ENCODE results near the gene HORMAD1. TPM values are rescaled to one million over a fixed set of nuclear protein-coding genes. Genes with fewer than 3 reads are reported as not detected.
"Not testable (repeated sequence)": the region's sequence is repeated elsewhere in the genome, so short reads cannot be mapped to it uniquely, and the experiment has no call there.

HORMAD1 gene
- total RNA-seq, 1 donor from 2014 or later, result not detected

GRCh38 chr1:150660584-150660983 lies 60.1 kb downstream of the HORMAD1 start:
- H3K36me3 Mint-ChIP-seq (ENCODE audit: low read depth), result peaks cover 6% of the 10 kb centered on the region
- H3K9me3 Mint-ChIP-seq, result no peaks in the 10 kb centered on the region
- H3K4me1 Mint-ChIP-seq, result no peaks in the 10 kb centered on the region
- H3K27me3 Mint-ChIP-seq (ENCODE audit: low read depth), result no peaks in the 10 kb centered on the region
- DNase-seq (ENCODE audit: low read depth, low spot score), result no peak
- no peak for TF ChIP-seq CTCF (conservative IDR thresholded peaks at IDR 0.05)
- H3K4me3 Mint-ChIP-seq, result no peak overlapping the region
- H3K27ac Mint-ChIP-seq (ENCODE audit: unreplicated experiment), result no peak overlapping the region

GRCh38 chr1:150657064-150657463 lies 63.6 kb downstream of the HORMAD1 start:
- not testable (repeated sequence) for H3K9me3 Mint-ChIP-seq; H3K36me3 Mint-ChIP-seq (ENCODE audit: low read depth); H3K4me1 Mint-ChIP-seq; H3K4me3 Mint-ChIP-seq; H3K27ac Mint-ChIP-seq (ENCODE audit: unreplicated experiment); DNase-seq (ENCODE audit: low read depth, low spot score); H3K27me3 Mint-ChIP-seq (ENCODE audit: low read depth)

- H3K27ac Mint-ChIP-seq (ENCODE audit: unreplicated experiment); DNase-seq (ENCODE audit: low read depth, low spot score); H3K9me3 Mint-ChIP-seq; H3K27me3 Mint-ChIP-seq (ENCODE audit: low read depth); H3K4me1 Mint-ChIP-seq; H3K4me3 Mint-ChIP-seq; H3K36me3 Mint-ChIP-seq (ENCODE audit: low read depth): not testable (repeated sequence)
Measured at GRCh38 chr1:150654635-150655034, 66.1 kb downstream of the HORMAD1 start.

- no peaks in the 10 kb centered on the region for H3K4me1 Mint-ChIP-seq
- no peaks in the 10 kb centered on the region for H3K36me3 Mint-ChIP-seq (ENCODE audit: low read depth)
- H3K27me3 Mint-ChIP-seq (ENCODE audit: low read depth), result no peaks in the 10 kb centered on the region
- no peak for DNase-seq (ENCODE audit: low read depth, low spot score)
- no peak for TF ChIP-seq CTCF (conservative IDR thresholded peaks at IDR 0.05)
- no peaks in the 10 kb centered on the region for H3K9me3 Mint-ChIP-seq
- no peak overlapping the region for H3K27ac Mint-ChIP-seq (ENCODE audit: unreplicated experiment)
- no peak overlapping the region for H3K4me3 Mint-ChIP-seq
Measured at GRCh38 chr1:150650193-150650592, 70.5 kb downstream of the HORMAD1 start.

GRCh38 chr1:150649441-150650075 lies 71.1 kb downstream of the HORMAD1 start:
- H3K9me3 Mint-ChIP-seq, result no peaks in the 10 kb centered on the region
- H3K27ac Mint-ChIP-seq (ENCODE audit: unreplicated experiment), result no peak overlapping the region
- no peaks in the 10 kb centered on the region for H3K27me3 Mint-ChIP-seq (ENCODE audit: low read depth)
- no peak for TF ChIP-seq CTCF (conservative IDR thresholded peaks at IDR 0.05)
- no peak overlapping the region for H3K4me3 Mint-ChIP-seq
- H3K4me1 Mint-ChIP-seq, result no peaks in the 10 kb centered on the region
- no peaks in the 10 kb centered on the region for H3K36me3 Mint-ChIP-seq (ENCODE audit: low read depth)
- no peak for DNase-seq (ENCODE audit: low read depth, low spot score)

Other genes starting within 250 kb of the HORMAD1 start
- gene TARS2, start 233.5 kb downstream of the HORMAD1 start, total RNA-seq, result 30.0 and 31.1 TPM in 2 replicates
- gene ECM1, start 212.8 kb downstream of the HORMAD1 start, total RNA-seq, result 5.3 and 5.5 TPM in 2 replicates
- 1.2 and 1.3 TPM in 2 replicates for gene FALEC, start 205.1 kb downstream of the HORMAD1 start, total RNA-seq
- gene ADAMTSL4, start 171.5 kb downstream of the HORMAD1 start, total RNA-seq, result 0.32 and 0.44 TPM in 2 replicates
- gene MCL1, start 141.3 kb downstream of the HORMAD1 start, total RNA-seq, result 179 and 186 TPM in 2 replicates
- gene ENSA, start 91.3 kb downstream of the HORMAD1 start, total RNA-seq, result 177 TPM in 2 replicates
- 17.3 and 19.3 TPM in 2 replicates for gene GOLPH3L, start 23.7 kb downstream of the HORMAD1 start, total RNA-seq
- 0.16 and 0.41 TPM in 2 replicates for gene CTSS, start 44.9 kb upstream of the HORMAD1 start, total RNA-seq
- 4.6 and 5.8 TPM in 2 replicates for gene CTSK, start 87.4 kb upstream of the HORMAD1 start, total RNA-seq
- 28.2 and 29.0 TPM in 2 replicates for gene ARNT, start 155.7 kb upstream of the HORMAD1 start, total RNA-seq
- gene CTXND2, start 166.2 kb upstream of the HORMAD1 start, total RNA-seq, result not detected in 2 replicates
- 77.9 and 81.6 TPM in 2 replicates for gene SETDB1, start 205.5 kb upstream of the HORMAD1 start, total RNA-seq

All from neural crest cell (in vitro differentiated cells).